K562 (cell line): Measurements from ENCODE around the gene CFD. TPM values are rescaled to one million over a fixed set of nuclear protein-coding genes. Genes with fewer than 3 reads are reported as not detected.

ENCODE experiments used
- CHAMP1 ChIP-seq: fragments of 450-650 bp; IDR thresholded peaks from 2 replicates; pipeline ENCODE4 v1.6.1; 2016; ENCODE audit warnings: mild to moderate bottlenecking
- DNMT1 ChIP-seq: fragments of 450-650 bp; IDR thresholded peaks from 2 replicates; pipeline ENCODE4 v1.6.1; 2016; ENCODE audit warnings: antibody characterized with exemption, mild to moderate bottlenecking
- E2F8 ChIP-seq: fragments of 450-650 bp; IDR thresholded peaks from 2 replicates; pipeline ENCODE4 v1.7.1; 2018; ENCODE audit warnings: mild to moderate bottlenecking, low read depth; ENCODE audit not compliant: partially characterized antibody
- FOXJ3 ChIP-seq: sonication (generic); formaldehyde crosslinking; IDR thresholded peaks from 2 replicates; pipeline ENCODE4 v1.4.0; 2020; ENCODE audit warnings: mild to moderate bottlenecking, missing genetic modification reagents
- GTF2F1 ChIP-seq: IDR thresholded peaks from 2 replicates; pipeline ENCODE4 v1.6.1; 2011; ENCODE audit warnings: low read depth, low read length, improper control_type of control experiment
- HEY1 ChIP-seq: fragments of 250-450 bp; sonication (Bioruptor Pico); IDR thresholded peaks from 2 replicates; pipeline ENCODE4 v1.5.0; 2020; ENCODE audit warnings: mild to moderate bottlenecking, moderate library complexity, borderline replicate concordance
- MAX ChIP-seq: sonication (generic); formaldehyde crosslinking; IDR thresholded peaks from 2 replicates; pipeline ENCODE4 v1.9.0; 2022; ENCODE audit warnings: mild to moderate bottlenecking, missing genetic modification reagents
- MAZ ChIP-seq, 2 experiments: fragments of 450-650 bp in 1 of 2; sonication (generic) in 1 of 2; formaldehyde crosslinking; IDR thresholded peaks in 1 of 2; conservative IDR thresholded peaks in 1 of 2; 2 replicates each; pipeline versions ENCODE4 v1.4.0 to v1.5.0; 2020; ENCODE audit warnings: mild to moderate bottlenecking in 1 of 2, missing genetic modification reagents in 1 of 2
- MBD2 ChIP-seq: sonication (generic); IDR thresholded peaks from 2 replicates; pipeline ENCODE4 v1.6.1; 2016; ENCODE audit warnings: low read depth, borderline replicate concordance
- MCM5 ChIP-seq: fragments of 450-650 bp; IDR thresholded peaks from 2 replicates; pipeline ENCODE4 v1.6.1; 2016; ENCODE audit warnings: low read depth
- MIER1 ChIP-seq: fragments of 450-650 bp; IDR thresholded peaks from 2 replicates; pipeline ENCODE4 v1.6.1; 2016; ENCODE audit warnings: antibody characterized with exemption, mild to moderate bottlenecking, low read depth
- NR0B1 ChIP-seq: fragments of 450-650 bp; IDR thresholded peaks from one replicate; pipeline ENCODE4 v1.6.1; 2018; ENCODE audit warnings: mild to moderate bottlenecking, moderate library complexity; ENCODE audit not compliant: partially characterized antibody
- SMARCE1 ChIP-seq: fragments of 450-650 bp; IDR thresholded peaks from 2 replicates; pipeline ENCODE4 v1.7.1; 2016; ENCODE audit warnings: mild to moderate bottlenecking
- TBP ChIP-seq: optimal IDR thresholded peaks from 2 replicates; pipeline ENCODE3; 2011; ENCODE audit warnings: low read depth, low read length, improper control_type of control experiment
- TCF7L2 ChIP-seq: fragments of 150-350 bp; IDR thresholded peaks from 2 replicates; pipeline ENCODE4 v1.6.1; 2016; ENCODE audit warnings: low read depth, mild to moderate bottlenecking, low read length, moderate library complexity
- YBX1 ChIP-seq: fragments of 450-650 bp; IDR thresholded peaks from 2 replicates; pipeline ENCODE4 v1.7.1; 2016; ENCODE audit warnings: mild to moderate bottlenecking
- ZBTB7A ChIP-seq: IDR thresholded peaks from 2 replicates; pipeline ENCODE4 v1.6.1; 2011; ENCODE audit warnings: low read depth, mild to moderate bottlenecking, low read length, moderate library complexity, borderline replicate concordance; ENCODE audit not compliant: control insufficient read depth
- ZNF224 ChIP-seq: sonication (generic); formaldehyde crosslinking; IDR thresholded peaks from 2 replicates; pipeline ENCODE4 v1.8.0; 2022; ENCODE audit warnings: mild to moderate bottlenecking, missing genetic modification reagents
- ZNF23 ChIP-seq: fragments of 250-450 bp; sonication (Bioruptor Pico); IDR thresholded peaks from 2 replicates; pipeline ENCODE4 v1.4.0; 2020; ENCODE audit warnings: mild to moderate bottlenecking
- ZNF511 ChIP-seq: sonication (generic); formaldehyde crosslinking; IDR thresholded peaks from 2 replicates; pipeline ENCODE4 v1.8.0; 2022; ENCODE audit warnings: mild to moderate bottlenecking, missing genetic modification reagents
- ZSCAN29 ChIP-seq: fragments of 450-650 bp; IDR thresholded peaks from 2 replicates; pipeline ENCODE4 v1.6.1; 2017
- polyA plus RNA-seq, 8 experiments: library from polyadenylated mRNA; depleted of rRNA in 4 of 8; stranded (reverse) in 5 of 8; unstranded in 3 of 8; fragments of >200 nt; fragmentation: Nextera tagmentation in 2 of 8; fragmentation: Illumina TruSeq in 1 of 8; extraction: Ambion mirVana in 2 of 8; extraction: Trizol in 1 of 8; gene quantifications; 2 replicates each; pipeline versions ENCODE4 v1.2.1 to v1.2.3, GENCODE V29; 2011 to 2014; ENCODE audit warnings: inconsistent platforms in 1 of 8, missing spikeins in 1 of 8
- total RNA-seq, 7 experiments: library from RNA; depleted of rRNA in 6 of 7; stranded (reverse); fragments of >200 nt in 6 of 7; fragmentation: Illumina TruSeq in 2 of 7; extraction: Trizol in 2 of 7; gene quantifications; 2 replicates each; pipeline versions ENCODE4 v1.2.1 to v1.2.3, GENCODE V29; 2011 to 2021; ENCODE audit warnings: low replicate concordance in 1 of 7

Gene CFD
- total and polyA plus RNA-seq, 9 of the 15 experiments (the other 6 are each of a cell fraction or from before 2014, with no cell fraction given), result 0.52 to 59.4 (median 7.6) TPM

- TF ChIP-seq E2F8, result no peak
- no peak for TF ChIP-seq GTF2F1
- no peak for TF ChIP-seq ZNF511
- TF ChIP-seq MAZ (CRISPR knock-in tag; conservative IDR thresholded peaks at IDR 0.05 in 1 of 2, IDR thresholded peaks at IDR 0.05 in 1 of 2), result peak in 1 of 2 experiments; percentile 37; a peak in 2 of 4 replicates
- peak; percentile 94 for TF ChIP-seq ZBTB7A
- TF ChIP-seq TCF7L2, result no peak
- no peak for TF ChIP-seq MIER1
- TF ChIP-seq ZNF224, result no peak
- no peak for TF ChIP-seq FOXJ3 (CRISPR knock-in tag)
- no peak for TF ChIP-seq ZSCAN29
- no peak for TF ChIP-seq NR0B1
- TF ChIP-seq MAX, result peak; percentile 43; the same call in 1 of the 2 replicates
- TF ChIP-seq CHAMP1, result no peak
- TF ChIP-seq MBD2, result no peak
- TF ChIP-seq DNMT1, result no peak
- no peak for TF ChIP-seq HEY1
- TF ChIP-seq MCM5, result no peak
- TF ChIP-seq YBX1, result no peak
- no peak for TF ChIP-seq SMARCE1
- peak; percentile 15 for TF ChIP-seq TBP
- no peak for TF ChIP-seq ZNF23 (CRISPR knock-in tag)
These were observed 38.1 kb upstream of the CFD start (continued) for GRCh38 chr19:821231-821824.
